H1 (cell line): Measurements from ENCODE around the gene PRR5L. TPM values are rescaled to one million over a fixed set of nuclear protein-coding genes. Genes with fewer than 3 reads are reported as not detected.

Source experiments
- CHD1 ChIP-seq: IDR thresholded peaks from 2 replicates; pipeline ENCODE4 v1.6.1; 2012; ENCODE audit warnings: low read depth, low read length, improper control_type of control experiment
- HDAC6 ChIP-seq: IDR thresholded peaks from one replicate; pipeline ENCODE4 v1.7.1; 2012; ENCODE audit warnings: low read depth, mild to moderate bottlenecking, inconsistent platforms, low read length, moderate library complexity
- JUN ChIP-seq: IDR thresholded peaks from 2 replicates; pipeline ENCODE4 v1.6.1; 2011; ENCODE audit warnings: low read depth, mild to moderate bottlenecking, improper control_type of control experiment, low read length
- KDM4A ChIP-seq: IDR thresholded peaks from one replicate; pipeline ENCODE4 v1.7.1; 2012; ENCODE audit warnings: low read depth, mild to moderate bottlenecking, moderate library complexity, low read length, inconsistent platforms; ENCODE audit not compliant: severe bottlenecking
- RAD21 ChIP-seq, 2 experiments: IDR thresholded peaks in 1 of 2; conservative IDR thresholded peaks in 1 of 2; 2 replicates each; pipeline ENCODE4 v1.6.1; 2011; ENCODE audit warnings: low read depth in 2 of 2, low read length in 2 of 2, improper control_type of control experiment in 1 of 2, inconsistent platforms in 1 of 2, mild to moderate bottlenecking in 1 of 2, moderate library complexity in 1 of 2
- RXRA ChIP-seq: IDR thresholded peaks from 2 replicates; pipeline ENCODE4 v1.6.1; 2011; ENCODE audit warnings: low read depth, mild to moderate bottlenecking, low read length, moderate library complexity; ENCODE audit not compliant: insufficient read depth
- SIN3A ChIP-seq, 2 experiments: IDR thresholded peaks in 1 of 2; conservative IDR thresholded peaks in 1 of 2; 2 replicates each; pipeline ENCODE4 v1.6.1; 2011 to 2012; ENCODE audit warnings: low read length in 2 of 2, improper control_type of control experiment in 1 of 2, low read depth in 1 of 2, mild to moderate bottlenecking in 1 of 2
- ZNF274 ChIP-seq: IDR thresholded peaks from 2 replicates; pipeline ENCODE4 v1.7.0; 2012; ENCODE audit warnings: low read length, borderline replicate concordance; ENCODE audit errors: extremely low read depth
- polyA plus RNA-seq, 7 experiments: library from polyadenylated mRNA; depleted of rRNA in 3 of 7; stranded (reverse) in 5 of 7; unstranded in 2 of 7; fragments of >200 nt in 5 of 7; fragments of 200-250 nt in 2 of 7; gene quantifications; 1 replicate in 5 of 7; 2 replicates in 1 of 7; 4 replicates in 1 of 7; pipeline versions ENCODE4 v1.2.1 to v1.2.3, GENCODE V29; 2011 to 2013; ENCODE audit warnings: missing spikeins in 2 of 7, mixed read lengths in 2 of 7
- total RNA-seq: library from RNA; stranded (reverse); fragmentation: NEBNext Ultra II Directional; extraction: Animal tissue kit (Norgen Biotek cat#: 25700); gene quantifications from 2 replicates; pipeline ENCODE4 v1.2.1, GENCODE V29; 2021

The PRR5L gene
- total and polyA plus RNA-seq, 2 of the 8 experiments (the other 6 are each of a cell fraction or from before 2014, with no cell fraction given) = 6.6 to 10.1 TPM

GRCh38 chr11:36278531-36279282, 17.4 kb upstream of the PRR5L start (continued):
- TF ChIP-seq ZNF274 (no peak), RXRA (no peak), KDM4A (no peak), HDAC6 (no peak), SIN3A (conservative IDR thresholded peaks at IDR 0.05 in 1 of 2, IDR thresholded peaks at IDR 0.05 in 1 of 2; ENCODE audit: low read depth in 1 of 2, low read length in 2 of 2) (no peak), JUN (no peak), RAD21 (IDR thresholded peaks at IDR 0.05 in 1 of 2, conservative IDR thresholded peaks at IDR 0.05 in 1 of 2; ENCODE audit: low read depth in 2 of 2, low read length in 2 of 2) (peak in 1 of 2 experiments; percentile 40; a peak in 2 of 4 replicates), CHD1 (no peak)
